HG03064 (cell line): ENCODE data around the gene ARPC4.
A peak's percentile ranks its signal among the peaks of the same experiment; 100 is the strongest.

Experiments used
- ATAC-seq: cut with Tn5 transposase; IDR thresholded peaks from one replicate; pipeline ENCODE4 v1.9.1; 2021; ENCODE audit warnings: low read depth; ENCODE audit not compliant: unreplicated experiment

Gene ARPC4

DNA sequence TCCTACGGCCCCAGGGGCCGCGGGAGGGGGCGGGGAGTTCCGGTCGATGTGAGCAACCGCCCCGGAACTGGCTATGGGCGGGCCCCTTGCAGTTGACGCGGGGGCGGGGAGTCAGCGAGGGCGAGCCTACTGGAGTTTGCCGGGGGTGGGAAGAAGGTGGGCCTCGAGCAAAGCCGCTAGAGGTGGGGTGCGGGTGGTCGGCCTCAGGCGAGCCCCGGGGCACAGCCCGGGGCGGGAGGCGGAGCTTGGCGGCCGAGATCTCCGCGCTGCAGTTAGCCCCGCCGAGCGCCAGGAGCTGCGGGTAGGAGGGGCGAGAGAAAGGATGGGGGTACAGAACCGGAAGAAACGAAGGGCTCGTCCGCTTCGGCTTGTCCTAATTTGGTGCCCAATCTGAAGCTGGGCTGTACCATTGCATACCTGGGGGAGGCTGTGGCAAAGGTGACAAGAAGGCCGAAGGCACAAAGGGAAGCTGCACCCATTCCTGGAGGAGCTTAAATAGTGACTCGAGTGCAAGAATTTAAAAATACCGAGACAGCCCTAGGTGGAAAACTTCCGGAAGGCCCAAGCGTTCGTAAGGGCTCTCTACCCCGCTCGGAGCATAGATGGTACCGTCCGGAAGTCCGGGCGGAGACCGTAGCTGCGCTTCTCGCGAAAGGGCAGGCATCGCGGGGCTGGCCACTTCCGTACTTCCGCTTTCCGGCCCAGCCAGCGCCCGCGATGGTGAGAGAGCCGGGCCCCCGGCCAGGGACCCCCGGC is at the start of gene ARPC4, which contains the start of gene TADA3:
ARPC4 (plus strand) TSS at position 678 of the 756 bp plus-strand sequence; CDS start at position 718, 40 bp downstream.
TADA3 (minus strand) TSS at position 69 of the 756 bp plus-strand sequence. CDS start 1,007 bp downstream, outside the sequence.
- ATAC-seq, result peak; percentile 80

DNA sequence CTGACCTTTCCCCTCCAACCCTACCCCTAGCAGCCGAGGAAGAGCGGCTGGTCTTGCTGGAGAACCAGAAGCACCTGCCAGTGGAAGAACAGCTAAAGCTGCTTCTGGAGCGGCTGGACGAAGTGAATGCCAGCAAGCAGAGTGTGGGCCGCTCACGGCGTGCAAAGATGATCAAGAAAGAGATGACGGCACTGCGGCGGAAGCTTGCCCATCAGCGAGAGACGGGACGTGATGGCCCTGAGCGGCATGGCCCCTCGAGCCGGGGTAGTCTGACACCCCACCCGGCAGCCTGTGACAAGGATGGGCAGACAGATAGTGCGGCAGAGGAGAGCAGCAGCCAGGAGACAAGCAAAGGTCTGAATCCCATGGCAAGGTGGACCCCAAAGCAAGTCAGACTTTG is 49.3 kb upstream of the ARPC4 start:
- no peak for ATAC-seq

DNA sequence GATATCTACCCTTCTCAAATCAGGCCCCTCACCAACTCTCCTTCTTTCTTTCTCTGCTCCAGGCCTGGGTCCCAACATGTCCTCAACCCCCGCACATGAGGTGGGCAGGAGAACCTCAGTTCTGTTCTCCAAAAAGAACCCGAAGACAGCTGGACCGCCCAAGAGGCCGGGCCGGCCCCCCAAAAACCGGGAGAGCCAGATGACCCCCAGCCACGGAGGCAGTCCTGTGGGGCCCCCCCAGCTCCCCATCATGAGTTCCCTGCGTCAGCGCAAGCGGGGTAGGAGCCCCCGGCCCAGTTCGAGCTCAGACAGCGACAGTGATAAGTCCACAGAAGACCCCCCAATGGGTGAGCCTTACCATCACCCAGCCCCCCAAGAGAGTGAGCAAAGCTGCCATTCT is 48.7 kb upstream of the ARPC4 start:
- no peak for ATAC-seq

DNA sequence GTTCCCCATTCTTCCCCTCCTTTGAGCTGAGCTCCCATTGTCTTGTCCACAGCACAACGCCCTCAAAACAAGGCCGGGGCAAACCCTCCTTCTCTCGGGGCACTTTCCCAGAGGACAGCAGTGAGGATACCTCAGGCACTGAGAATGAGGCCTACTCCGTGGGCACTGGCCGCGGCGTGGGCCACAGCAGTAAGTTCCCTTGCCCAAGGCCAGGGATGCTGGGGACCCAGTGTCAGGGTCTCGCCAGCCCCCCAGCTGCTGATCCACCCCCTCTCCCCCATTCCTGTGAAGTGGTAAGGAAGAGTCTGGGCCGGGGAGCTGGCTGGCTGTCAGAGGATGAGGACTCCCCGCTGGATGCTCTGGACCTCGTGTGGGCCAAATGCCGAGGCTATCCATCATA is 47.4 kb upstream of the ARPC4 start:
- no peak for ATAC-seq

DNA sequence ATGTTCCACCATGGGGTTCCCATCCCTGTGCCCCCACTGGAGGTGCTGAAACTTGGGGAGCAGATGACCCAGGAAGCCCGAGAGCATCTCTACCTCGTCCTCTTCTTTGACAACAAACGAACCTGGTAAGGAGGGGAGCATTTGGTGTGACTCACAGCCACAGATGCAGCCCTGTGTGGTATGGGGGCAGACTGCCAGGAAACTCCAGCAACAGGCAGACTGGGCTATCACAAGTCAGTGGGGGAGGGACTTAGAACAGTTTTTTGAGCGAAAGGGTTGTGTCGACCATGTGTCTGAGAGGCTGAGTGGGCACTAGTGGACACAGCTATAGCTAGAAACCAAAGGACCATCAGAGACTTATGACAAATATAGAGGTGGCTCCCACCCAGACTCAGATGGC is 46.6 kb upstream of the ARPC4 start:
- no peak for ATAC-seq

- no peak for ATAC-seq
Measured at GRCh38 chr3:9747267-9747666, 45.6 kb upstream of the ARPC4 start.

- no peak for ATAC-seq
Measured at GRCh38 chr3:9748031-9748430, 44.9 kb upstream of the ARPC4 start.

- ATAC-seq, result no peak
Measured at GRCh38 chr3:9749296-9749644, 43.6 kb upstream of the ARPC4 start.

GRCh38 chr3:9749645-9750555 is 43.0 kb upstream of the ARPC4 start, which contains the start of gene OGG1:
OGG1 (plus strand) TSS chr3:9749952; CDS start chr3:9750287, 335 bp downstream.
- peak; percentile 93 for ATAC-seq

DNA sequence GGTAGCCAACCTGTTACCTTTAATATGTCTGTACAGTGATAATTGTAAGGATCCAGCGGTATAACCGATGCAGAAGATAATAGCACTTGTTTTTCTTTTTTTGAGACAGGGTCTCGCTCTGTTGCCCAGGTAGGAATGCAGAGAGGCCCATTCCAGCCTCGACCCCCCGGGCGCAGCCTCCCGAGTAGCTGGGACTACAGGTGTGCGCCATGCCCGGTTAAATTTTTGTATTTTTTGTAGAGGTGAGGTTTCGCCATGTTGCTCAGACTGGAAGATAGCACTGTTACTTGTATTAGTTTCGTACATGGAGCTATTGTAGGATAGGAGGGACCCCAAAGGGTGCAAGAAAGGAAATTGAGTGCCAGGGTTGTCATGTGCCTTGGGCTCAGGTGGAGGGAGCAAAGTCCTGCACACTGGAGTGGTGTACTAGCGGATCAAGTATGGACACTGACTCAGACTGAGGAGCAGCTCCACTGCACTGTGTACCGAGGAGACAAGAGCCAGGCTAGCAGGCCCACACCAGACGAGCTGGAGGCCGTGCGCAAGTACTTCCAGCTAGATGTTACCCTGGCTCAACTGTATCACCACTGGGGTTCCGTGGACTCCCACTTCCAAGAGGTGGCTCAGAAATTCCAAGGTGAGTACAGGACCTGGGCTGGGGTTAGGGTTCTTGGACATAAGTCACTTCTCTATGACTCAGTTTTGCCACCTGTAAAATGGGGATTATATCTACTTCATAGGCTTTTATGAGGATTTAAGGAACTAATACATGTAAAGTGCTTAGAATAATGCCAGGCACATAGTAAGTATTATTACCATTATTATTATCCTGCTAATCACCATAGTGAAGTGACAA is 42.1 kb upstream of the ARPC4 start:
- ATAC-seq, result no peak

DNA sequence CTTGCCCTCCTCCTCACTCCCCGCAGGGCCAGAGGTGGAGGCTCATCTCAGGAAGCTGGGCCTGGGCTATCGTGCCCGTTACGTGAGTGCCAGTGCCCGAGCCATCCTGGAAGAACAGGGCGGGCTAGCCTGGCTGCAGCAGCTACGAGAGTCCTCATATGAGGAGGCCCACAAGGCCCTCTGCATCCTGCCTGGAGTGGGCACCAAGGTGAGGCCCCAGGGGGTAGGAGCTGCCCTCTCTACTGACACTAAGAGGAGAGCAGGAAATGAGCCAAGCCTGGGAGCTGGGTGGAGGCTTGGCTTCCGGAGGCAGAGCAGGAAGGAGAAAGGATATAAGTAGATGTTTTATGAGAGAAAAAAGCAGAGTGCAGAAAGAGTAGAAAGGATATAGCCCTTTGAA is 38.2 kb upstream of the ARPC4 start:
- ATAC-seq, result no peak

GRCh38 chr3:9757427-9757826 is 35.5 kb upstream of the ARPC4 start:
- ATAC-seq, result no peak

- no peak for ATAC-seq
Measured at GRCh38 chr3:9760779-9761505, 31.9 kb upstream of the ARPC4 start.

DNA sequence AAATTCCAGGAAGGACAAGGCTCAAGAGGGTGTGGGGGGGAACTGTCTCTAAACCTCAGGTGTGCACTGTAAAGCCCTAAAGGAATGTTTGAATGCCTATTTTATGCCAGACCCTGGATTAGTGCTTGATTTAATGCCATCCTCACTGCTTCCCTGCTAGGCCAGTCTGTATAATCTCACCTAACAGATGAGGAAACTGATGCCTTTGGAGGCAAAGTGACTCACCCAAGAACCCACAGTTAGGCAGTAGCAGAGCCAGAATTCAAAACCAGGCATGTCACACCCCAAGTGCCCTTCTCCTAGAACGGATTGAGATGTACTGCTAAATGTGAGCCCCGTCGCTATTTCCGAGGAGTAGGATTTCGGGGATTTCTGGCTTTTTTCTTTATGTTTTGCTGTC is 31.0 kb upstream of the ARPC4 start:
- no peak for ATAC-seq

- ATAC-seq, result no peak
Measured at GRCh38 chr3:9762871-9763270, 30.0 kb upstream of the ARPC4 start.

- no peak for ATAC-seq
Measured at GRCh38 chr3:9765865-9766264, 27.0 kb upstream of the ARPC4 start.

DNA sequence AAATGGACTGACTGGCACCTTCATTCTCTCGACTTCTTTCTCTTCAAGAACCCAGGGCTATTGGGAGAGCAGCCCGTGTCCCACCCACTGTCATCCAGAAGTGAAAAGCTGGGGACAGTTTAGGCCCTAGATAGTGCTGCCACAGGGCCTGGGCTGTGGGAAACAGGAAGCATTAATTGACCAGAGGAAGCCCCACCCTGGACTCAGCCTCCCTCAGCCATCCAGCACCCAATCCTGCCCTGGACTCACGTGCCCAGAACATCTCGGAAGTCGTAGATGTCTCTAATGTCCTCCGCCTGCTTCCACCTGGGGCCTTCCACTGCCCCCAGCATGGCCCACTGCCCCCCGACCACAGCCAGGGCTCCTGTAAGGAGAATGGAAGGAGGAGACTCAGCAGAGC is 25.5 kb upstream of the ARPC4 start:
- no peak for ATAC-seq

GRCh38 chr3:9768141-9768775 is 24.6 kb upstream of the ARPC4 start:
- no peak for ATAC-seq

DNA sequence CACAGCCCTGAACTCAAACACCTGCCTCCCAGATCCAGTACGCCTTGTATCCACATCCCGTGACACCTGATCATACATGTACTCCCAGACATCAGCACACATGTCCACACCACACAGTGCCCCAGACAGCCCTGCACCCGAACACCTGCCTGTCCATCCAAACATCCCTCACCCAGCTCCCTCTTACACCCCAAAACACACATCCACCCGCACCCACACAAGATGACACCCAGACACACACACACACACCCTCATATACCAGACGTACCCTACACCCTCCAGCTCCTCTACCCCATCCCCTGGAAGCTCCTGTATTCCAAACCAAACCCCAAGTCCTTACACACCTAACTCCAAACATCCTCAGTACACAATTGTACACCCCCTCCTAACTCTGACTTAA is 23.9 kb upstream of the ARPC4 start:
- ATAC-seq, result no peak
